ENCODE data around the gene TMEM234.

TMEM234 gene

DNA sequence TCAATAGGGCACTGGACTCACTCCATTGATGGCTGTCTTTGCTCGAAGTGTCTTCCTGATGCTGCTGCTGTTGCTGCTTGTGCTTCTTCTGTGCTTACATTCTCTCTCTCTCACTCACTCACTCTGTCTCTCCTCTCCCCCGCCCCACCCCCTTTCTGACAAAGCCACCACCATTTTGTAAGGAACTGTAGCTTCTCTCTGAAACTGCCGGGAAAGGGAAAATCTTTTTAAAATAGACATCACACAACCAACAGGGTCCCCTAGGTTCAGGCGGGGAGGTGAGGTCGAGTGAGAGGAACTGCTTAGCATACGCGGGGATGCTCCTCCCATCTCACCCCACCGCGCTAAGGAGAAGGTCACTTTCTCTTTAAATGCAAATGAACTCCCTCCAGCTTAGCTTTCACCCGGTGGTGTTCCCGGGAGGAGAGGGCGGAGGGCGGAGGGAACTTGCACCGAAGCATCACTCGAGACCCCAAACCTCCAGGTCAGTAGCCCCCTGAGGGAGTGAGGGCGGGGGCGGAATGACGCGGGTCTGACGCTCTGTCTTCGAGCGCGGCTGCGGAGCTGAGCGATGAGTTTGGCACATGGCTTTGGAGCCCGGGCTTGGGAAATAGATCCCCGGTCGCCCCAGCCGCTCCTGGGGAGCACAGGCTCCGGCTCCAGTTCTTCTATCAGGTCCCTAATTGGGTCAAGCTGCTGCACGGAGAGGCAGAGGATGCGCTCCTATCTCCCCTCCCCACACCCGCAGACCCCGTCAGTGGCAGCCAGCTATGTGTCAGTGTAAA lies 21.7 kb downstream of the TMEM234 start, which contains the start of gene CCDC28B:
Gene CCDC28B, plus strand, starts transcription at position 370 of the 785 bp plus-strand sequence. CDS start 1,341 bp downstream, outside the sequence.
- ATAC-seq = peak; percentile 60
- 0 out of 2 replicates have a peak, but pooled peaks have one; percentile 6 for TF ChIP-seq CSRNP3 (CRISPR knock-in tag; IDR thresholded peaks at IDR 0.05)
- no peak for TF ChIP-seq TOX (CRISPR knock-in tag; IDR thresholded peaks at IDR 0.05; ENCODE audit: borderline replicate concordance)
- TF ChIP-seq, protein P1, sequence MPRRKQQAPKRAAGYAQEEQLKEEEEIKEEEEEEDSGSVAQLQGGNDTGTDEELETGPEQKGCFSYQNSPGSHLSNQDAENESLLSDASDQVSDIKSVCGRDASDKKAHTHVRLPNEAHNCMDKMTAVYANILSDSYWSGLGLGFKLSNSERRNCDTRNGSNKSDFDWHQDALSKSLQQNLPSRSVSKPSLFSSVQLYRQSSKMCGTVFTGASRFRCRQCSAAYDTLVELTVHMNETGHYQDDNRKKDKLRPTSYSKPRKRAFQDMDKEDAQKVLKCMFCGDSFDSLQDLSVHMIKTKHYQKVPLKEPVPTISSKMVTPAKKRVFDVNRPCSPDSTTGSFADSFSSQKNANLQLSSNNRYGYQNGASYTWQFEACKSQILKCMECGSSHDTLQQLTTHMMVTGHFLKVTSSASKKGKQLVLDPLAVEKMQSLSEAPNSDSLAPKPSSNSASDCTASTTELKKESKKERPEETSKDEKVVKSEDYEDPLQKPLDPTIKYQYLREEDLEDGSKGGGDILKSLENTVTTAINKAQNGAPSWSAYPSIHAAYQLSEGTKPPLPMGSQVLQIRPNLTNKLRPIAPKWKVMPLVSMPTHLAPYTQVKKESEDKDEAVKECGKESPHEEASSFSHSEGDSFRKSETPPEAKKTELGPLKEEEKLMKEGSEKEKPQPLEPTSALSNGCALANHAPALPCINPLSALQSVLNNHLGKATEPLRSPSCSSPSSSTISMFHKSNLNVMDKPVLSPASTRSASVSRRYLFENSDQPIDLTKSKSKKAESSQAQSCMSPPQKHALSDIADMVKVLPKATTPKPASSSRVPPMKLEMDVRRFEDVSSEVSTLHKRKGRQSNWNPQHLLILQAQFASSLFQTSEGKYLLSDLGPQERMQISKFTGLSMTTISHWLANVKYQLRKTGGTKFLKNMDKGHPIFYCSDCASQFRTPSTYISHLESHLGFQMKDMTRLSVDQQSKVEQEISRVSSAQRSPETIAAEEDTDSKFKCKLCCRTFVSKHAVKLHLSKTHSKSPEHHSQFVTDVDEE (CRISPR knock-in tag; IDR thresholded peaks at IDR 0.05) = no peak
- no peak for TF ChIP-seq ISL1 (CRISPR knock-in tag; IDR thresholded peaks at IDR 0.05)
- no peak for TF ChIP-seq OSR1 (CRISPR knock-in tag; IDR thresholded peaks at IDR 0.05)
- TF ChIP-seq SNAI2 (CRISPR knock-in tag; IDR thresholded peaks at IDR 0.05) = no peak
- TF ChIP-seq PPARA (CRISPR knock-in tag; IDR thresholded peaks at IDR 0.05; ENCODE audit: borderline replicate concordance) = no peak

GRCh38 chr1:32199717-32200072 lies 22.5 kb downstream of the TMEM234 start:
- TF ChIP-seq RARB (CRISPR knock-in tag; IDR thresholded peaks at IDR 0.05) = no peak
- TF ChIP-seq, protein P1 (CRISPR knock-in tag; IDR thresholded peaks at IDR 0.05) = no peak
- no peak for TF ChIP-seq ZFP30 (CRISPR knock-in tag; IDR thresholded peaks at IDR 0.05)
- TF ChIP-seq TCF4 (CRISPR knock-in tag; IDR thresholded peaks at IDR 0.05; ENCODE audit: borderline replicate concordance) = no peak
- no peak for TF ChIP-seq GLIS3 (CRISPR knock-in tag; IDR thresholded peaks at IDR 0.05)
- no peak for TF ChIP-seq CSDC2 (CRISPR knock-in tag; IDR thresholded peaks at IDR 0.05)
- TF ChIP-seq TOX (CRISPR knock-in tag; IDR thresholded peaks at IDR 0.05; ENCODE audit: borderline replicate concordance) = no peak
- TF ChIP-seq ZC3H10 (CRISPR knock-in tag; IDR thresholded peaks at IDR 0.05) = no peak
- TF ChIP-seq, protein P2, sequence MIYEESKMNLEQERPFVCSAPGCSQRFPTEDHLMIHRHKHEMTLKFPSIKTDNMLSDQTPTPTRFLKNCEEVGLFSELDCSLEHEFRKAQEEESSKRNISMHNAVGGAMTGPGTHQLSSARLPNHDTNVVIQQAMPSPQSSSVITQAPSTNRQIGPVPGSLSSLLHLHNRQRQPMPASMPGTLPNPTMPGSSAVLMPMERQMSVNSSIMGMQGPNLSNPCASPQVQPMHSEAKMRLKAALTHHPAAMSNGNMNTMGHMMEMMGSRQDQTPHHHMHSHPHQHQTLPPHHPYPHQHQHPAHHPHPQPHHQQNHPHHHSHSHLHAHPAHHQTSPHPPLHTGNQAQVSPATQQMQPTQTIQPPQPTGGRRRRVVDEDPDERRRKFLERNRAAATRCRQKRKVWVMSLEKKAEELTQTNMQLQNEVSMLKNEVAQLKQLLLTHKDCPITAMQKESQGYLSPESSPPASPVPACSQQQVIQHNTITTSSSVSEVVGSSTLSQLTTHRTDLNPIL (CRISPR knock-in tag; IDR thresholded peaks at IDR 0.05; ENCODE audit: low read depth) = no peak
- no peak for TF ChIP-seq ZNF8 (CRISPR knock-in tag; IDR thresholded peaks at IDR 0.05)
- TF ChIP-seq, protein P3, sequence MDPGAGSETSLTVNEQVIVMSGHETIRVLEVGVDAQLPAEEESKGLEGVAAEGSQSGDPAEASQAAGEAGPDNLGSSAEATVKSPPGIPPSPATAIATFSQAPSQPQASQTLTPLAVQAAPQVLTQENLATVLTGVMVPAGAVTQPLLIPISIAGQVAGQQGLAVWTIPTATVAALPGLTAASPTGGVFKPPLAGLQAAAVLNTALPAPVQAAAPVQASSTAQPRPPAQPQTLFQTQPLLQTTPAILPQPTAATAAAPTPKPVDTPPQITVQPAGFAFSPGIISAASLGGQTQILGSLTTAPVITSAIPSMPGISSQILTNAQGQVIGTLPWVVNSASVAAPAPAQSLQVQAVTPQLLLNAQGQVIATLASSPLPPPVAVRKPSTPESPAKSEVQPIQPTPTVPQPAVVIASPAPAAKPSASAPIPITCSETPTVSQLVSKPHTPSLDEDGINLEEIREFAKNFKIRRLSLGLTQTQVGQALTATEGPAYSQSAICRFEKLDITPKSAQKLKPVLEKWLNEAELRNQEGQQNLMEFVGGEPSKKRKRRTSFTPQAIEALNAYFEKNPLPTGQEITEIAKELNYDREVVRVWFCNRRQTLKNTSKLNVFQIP (CRISPR knock-in tag; IDR thresholded peaks at IDR 0.05; ENCODE audit: borderline replicate concordance, low read depth) = no peak
- TF ChIP-seq PATZ1 (CRISPR knock-in tag; IDR thresholded peaks at IDR 0.05; ENCODE audit: borderline replicate concordance) = no peak
- ATAC-seq = peak; percentile 5

All from SK-N-SH treated with all-trans-retinoic acid at 6 μM for 48 hours (cell line).